NCI-H446 (cell line): ENCODE measurements around the gene CFAP47.
"Not testable (repeated sequence)": the region's sequence is repeated elsewhere in the genome, so short reads cannot be mapped to it uniquely, and the experiment has no call there.

Experiments used
- DNase-seq, 2 experiments: peaks; one replicate each; lab custom pipeline; 2025; lab: John Stamatoyannopoulos, UW

Gene CFAP47

DNA sequence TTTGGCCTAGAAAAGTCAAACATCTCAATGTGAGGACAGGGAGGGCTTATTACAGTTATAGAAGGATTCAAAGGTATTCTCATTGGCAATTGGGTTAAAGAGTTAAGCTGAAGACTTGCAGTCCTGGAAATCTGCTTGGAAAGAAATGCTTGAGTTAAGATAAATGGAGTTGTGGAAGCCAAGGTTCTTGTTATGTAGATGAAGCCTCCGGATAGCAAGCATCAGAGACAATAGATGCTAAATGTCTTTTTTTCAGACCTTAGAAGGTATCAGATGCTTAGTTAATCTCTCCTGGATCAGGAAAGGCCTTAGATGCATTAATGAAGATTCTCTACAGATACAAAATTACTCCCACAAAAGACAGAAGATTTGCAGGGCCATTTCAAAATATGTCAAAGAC lies 299.3 kb downstream of the CFAP47 start:
- DNase-seq: no peak

- not testable (repeated sequence) for DNase-seq
Observed at GRCh38 chrX:36234840-36235528, 315.4 kb downstream of the CFAP47 start.

DNA sequence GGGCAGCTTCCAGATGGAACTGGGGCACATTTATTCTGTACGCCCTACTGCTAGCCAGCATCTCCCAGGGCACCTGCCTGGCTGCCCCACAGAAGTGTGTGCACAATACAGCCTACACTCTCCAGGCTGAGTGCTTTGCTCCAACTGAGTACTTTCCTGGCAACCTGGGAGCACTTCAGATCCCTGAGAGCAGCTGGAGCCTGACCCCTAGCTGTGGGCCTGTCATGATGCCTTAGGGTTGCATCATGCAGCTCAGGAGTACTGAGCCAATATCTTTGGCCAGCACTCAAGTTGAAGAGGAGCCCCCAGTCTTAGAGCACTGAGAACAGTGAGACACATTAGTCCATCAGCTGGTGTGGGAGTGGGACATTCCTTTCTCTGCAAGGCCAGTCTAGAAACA lies 321.9 kb downstream of the CFAP47 start:
- no peak for DNase-seq

GRCh38 chrX:36266155-36266554 lies 346.6 kb downstream of the CFAP47 start:
- DNase-seq: no peak

- DNase-seq: no peak
Observed at GRCh38 chrX:36310136-36310535, 390.6 kb downstream of the CFAP47 start.

GRCh38 chrX:36314303-36314702 lies 394.8 kb downstream of the CFAP47 start:
- no peak for DNase-seq

DNA sequence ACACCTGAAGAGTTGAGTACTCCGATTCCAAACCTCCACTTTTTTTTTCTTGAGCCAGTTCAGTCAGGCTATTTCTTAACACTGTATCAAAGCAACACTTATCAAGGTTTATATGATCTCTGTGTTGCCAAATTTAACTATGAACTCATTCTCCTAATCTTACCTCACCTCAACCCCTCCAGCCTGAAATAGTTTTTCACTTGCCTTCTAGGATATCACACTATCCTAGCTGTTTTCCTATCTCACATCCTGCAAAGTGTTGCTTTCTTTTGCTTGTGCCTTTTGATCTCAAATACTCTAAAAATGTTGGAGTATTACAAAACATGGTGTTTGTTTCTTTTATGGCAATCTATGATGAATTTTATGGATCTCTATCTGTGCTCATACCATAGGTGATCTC lies 415.0 kb downstream of the CFAP47 start:
- DNase-seq: no peak

DNA sequence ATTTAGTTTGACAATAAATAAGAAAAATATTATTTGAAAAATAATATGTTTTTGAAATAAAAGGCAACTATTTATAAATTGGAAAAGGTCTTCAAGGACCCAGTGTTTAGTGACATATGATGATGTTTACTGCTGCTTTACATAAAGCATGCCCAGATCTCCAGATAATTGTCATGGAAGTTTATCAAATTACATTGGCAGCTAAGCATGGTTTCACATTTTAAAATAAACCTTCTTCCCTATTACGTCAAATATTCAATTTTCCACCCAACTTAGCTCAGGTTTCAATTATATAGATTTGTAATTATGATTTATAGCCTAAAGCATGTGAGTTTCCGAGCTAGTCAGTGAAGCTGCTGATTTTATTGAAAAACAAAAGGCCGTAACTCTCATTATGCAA lies 417.2 kb downstream of the CFAP47 start:
- DNase-seq: no peak

DNA sequence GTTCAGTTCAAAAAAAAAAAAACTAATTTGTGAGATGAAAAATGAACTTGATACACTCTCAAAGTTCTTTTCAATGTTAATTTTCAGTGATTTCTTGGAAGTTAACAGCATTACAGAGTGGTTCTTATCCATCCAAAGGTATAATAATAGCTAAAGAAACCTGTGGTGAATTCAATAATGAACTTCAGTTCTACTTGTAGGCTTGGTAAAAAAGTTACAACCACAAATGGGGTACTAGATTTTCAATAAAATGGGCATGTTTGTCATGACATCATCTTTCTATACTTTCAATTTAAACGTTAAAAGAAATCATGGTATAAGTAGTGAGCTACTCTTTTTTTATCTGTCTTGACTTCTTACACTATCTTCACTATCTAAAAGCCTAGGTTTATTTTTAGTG lies 424.8 kb downstream of the CFAP47 start:
- no peak for DNase-seq

DNA sequence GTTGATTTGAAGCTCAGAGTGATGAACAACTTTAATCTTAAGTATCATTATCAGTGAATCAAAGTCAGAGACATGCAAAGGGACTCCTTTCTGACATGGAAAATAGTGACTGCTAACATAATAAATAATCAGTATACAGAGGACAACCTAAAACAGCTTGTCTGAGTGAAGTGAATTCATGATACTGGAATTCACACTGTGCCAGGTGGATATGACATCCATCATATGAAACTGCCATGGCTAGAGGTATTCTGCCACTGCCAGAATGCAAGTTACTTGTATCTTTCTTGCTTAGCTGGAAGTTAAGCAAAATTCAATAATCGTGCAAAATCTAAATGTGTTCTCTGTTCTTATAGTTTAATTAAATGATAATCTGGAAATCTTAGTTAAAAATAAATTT lies 429.0 kb downstream of the CFAP47 start:
- DNase-seq: no peak

DNA sequence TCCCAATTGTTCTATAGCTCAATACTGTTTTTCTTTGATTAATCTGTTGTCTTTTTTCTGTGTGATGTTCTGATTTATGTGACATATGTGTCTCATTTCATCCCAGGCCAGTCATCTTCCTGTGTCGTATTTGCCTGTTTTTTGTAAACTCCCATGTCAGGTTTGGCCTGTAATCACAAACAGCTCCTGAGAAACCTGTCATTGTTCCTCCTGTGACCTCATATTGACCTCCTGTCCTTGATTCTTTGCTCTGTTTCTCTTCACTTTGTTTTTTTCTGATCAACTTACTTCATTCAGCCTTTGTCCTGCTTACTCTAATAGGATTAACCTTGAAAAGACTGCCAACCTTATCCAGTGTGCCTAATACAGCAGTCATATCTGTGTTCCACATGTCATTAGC lies 438.3 kb downstream of the CFAP47 start:
- DNase-seq: no peak

DNA sequence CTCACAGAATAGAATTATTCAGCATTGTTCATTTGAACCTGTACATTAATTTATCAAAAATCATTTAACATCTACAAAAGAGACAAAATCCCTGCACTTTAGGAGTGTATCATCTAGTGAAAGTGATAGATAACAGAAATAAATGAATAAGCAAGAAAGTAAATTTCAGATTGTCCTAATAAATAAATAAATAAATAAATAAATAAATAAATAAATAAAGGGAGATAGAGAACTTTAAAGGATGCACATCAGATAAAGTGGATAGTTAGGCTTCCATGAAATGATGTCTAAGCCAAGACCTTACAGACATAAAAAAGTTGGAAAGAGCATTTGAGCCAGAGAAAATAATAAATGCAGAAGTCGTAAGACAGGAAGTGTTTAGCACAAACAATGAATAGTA lies 444.7 kb downstream of the CFAP47 start:
- no peak for DNase-seq

- no peak for DNase-seq
Observed at GRCh38 chrX:36383495-36383894, 464.0 kb downstream of the CFAP47 start.

DNA sequence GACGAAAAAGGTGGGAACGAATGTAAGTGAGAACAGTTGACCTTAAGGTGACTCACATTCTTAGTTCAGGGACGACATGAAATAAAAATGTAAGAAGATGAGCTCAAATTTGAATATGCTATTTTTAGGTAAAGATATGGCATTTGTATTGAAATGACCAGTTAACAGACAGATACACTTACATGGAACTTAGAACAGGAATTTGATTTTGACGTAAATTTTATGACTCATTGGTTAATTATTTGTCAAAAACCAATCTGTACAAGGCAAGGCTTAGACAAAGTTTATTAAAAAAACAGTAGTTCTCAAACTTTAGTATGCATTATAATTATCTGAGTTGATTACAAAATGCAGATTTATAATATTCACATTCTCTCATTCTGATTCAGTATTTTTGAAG lies 469.4 kb downstream of the CFAP47 start:
- no peak for DNase-seq

- DNase-seq: no peak
Observed at GRCh38 chrX:36401774-36402173, 482.2 kb downstream of the CFAP47 start.

DNA sequence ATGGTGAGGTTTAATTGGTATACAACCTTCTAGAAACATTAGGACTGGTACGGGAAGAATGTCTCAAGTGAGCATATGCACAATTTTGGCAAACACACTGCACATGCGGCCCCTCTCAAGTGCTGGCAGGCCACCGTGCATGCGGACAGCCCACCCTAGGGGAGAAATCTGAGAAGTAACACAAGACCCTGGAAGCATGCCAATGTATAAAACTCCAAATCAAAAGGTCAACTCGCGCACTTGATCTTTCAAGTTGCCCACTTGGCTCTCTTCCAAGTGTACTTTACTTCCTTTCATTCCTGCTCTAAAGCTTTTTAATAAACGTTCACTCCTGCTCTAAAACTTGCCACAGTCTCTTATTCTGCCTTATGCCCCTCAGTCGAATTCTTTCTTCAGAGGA lies 488.3 kb downstream of the CFAP47 start:
- DNase-seq: no peak

DNA sequence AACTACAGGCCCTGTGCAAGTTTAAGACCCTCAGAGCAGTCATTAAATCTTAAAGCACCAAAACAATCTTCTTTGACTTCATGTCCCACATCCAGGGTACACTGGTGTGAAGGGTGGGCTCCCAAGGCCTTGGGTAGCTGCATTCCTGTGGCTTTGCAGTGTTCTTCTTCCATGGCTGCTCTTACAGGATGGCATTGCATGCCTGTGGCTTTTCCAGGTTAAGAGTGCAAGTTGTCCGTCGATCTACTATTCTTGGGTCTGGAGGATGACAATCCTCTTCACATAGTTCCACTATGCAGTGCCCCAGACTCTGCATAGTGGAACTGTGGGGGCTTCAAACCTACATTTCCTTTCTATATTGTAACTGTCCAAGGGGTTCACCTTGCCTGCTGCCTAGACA lies 494.5 kb downstream of the CFAP47 start:
- DNase-seq: no peak

DNA sequence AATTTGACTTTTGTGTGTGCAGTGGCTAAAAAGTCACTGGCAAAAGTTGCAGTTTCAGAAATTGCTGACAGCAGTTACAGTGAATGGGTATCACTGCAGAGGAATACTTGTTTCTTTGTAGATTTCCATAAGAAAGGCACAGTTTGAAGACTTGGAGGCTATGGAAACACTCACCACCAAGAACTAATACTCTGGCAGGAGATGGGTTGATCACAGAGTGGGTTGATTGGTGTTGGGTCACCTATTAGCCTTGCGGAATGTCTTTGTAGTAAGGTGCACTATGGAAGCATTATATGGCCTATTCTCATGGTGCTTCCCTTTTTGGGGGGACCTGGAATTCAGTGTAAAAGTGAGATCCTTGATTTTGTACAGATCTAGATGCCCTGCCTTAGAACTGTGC lies 502.8 kb downstream of the CFAP47 start:
- DNase-seq: no peak

DNA sequence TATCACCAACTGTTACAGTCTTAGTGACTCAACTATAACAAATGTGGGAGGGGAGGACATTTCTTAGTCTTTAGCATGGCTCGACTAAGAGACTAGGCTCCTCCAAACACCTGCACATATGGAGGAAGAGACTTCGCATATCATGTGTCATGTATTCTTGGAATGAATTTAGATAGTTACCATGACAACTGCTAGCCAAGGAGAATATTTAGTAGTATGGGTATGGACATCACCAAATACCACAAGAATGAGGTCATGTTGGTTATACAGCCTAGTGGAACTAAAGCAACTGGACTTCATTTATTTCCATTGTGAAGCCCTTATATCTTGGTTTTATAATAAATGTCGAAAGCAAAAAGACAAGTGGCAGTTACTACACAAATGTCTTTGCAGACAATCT lies 512.3 kb downstream of the CFAP47 start:
- DNase-seq: no peak

GRCh38 chrX:36434522-36434921 lies 515.0 kb downstream of the CFAP47 start:
- DNase-seq: no peak
